ENCODE measurements around the gene CLEC10A.
"Not testable (repeated sequence)": the region's sequence is repeated elsewhere in the genome, so short reads cannot be mapped to it uniquely, and the experiment has no call there.

Gene CLEC10A, protein sequence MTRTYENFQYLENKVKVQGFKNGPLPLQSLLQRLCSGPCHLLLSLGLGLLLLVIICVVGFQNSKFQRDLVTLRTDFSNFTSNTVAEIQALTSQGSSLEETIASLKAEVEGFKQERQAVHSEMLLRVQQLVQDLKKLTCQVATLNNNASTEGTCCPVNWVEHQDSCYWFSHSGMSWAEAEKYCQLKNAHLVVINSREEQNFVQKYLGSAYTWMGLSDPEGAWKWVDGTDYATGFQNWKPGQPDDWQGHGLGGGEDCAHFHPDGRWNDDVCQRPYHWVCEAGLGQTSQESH

DNA sequence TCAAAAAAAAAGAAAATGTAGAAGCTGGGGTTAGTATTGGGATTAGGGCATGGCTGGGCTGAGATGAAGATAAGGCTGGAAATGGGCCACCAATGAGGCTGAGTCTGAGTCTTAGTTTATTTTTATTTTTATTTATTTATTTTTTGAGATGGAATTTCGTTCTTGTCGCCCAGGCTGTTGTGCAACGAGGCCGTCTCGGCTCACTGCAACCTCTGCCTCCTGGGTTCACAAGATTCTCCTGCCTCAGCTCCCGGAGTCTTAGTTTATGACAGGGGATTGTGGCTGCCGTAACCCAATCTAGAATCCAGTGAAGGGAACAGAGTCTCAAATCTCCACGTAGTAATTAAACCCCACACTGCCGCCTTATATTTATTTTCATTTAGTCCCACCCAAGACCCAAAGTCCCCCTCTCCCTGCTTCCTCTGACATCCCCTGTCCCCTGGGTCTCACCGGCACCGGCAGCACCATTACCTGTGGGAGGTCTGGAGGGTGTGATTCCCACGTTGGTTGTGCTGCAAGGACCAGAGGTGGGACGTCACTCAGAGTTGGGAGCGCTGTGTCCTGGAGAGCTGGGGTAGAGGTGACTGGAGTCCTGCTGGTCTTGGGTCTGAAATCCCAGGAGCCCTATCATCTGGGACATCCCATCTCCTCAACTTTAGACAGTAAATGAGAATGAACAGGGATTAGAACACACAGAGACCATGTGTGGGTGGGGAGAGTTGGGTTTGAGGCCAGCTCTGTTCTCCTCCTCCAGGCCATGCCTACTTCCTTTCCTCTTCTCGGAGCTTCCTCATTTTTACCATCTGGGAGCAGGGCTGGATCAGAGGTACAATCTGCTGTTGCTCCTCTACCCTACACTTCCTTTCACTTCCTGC lies at the start of gene CLEC10A:
Gene CLEC10A (minus strand): TSS at position 671 of the 875 bp plus-strand sequence. CDS start 1,439 bp downstream, outside the sequence.
- DNase-seq = no peak

GRCh38 chr17:7129311-7129710 lies 49.3 kb upstream of the CLEC10A start:
- DNase-seq = no peak

GRCh38 chr17:7128160-7128559 lies 48.1 kb upstream of the CLEC10A start:
- DNase-seq = no peak

GRCh38 chr17:7127501-7127900 lies 47.5 kb upstream of the CLEC10A start:
- DNase-seq = not testable (repeated sequence)

DNA sequence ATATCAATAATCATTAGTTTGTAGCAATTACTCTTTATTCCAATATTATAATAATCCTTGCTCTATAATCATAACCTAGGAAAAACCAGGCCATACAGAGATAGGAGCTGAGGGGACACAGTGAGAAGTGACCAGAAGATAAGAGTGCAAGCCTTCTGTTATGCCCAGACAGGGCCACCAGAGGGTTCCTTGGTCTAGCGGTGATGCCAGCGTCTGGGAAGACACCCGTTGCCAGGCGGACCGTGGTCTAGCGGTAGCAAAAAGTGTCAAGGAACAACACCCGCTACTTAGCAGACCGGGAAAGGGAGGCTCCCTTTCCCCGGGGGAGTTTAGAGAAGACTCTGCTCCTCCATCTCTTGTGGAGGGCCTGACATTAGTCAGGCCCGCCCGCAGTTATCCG lies 46.3 kb upstream of the CLEC10A start:
- not testable (repeated sequence) for DNase-seq

GRCh38 chr17:7124923-7125322 lies 44.9 kb upstream of the CLEC10A start:
- DNase-seq = no peak

DNA sequence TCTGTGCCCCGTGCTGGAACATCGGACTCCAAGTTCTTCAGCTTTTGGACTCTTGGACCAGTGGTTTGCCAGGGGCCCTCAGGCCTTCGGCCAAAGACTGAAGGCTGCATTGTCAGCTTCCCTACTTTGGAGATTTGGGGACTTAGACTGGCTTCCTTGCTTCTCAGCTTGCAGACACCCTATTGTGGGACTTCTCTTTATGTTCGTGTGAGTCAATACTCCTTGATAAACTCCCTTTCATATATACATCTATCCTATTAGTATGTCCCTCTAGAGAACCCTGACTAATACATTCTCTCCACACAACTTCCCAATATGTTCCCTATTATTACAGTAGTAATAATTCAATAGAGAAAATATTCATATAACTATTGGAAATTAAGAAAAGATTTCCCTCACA lies 43.8 kb upstream of the CLEC10A start:
- no peak for DNase-seq

DNA sequence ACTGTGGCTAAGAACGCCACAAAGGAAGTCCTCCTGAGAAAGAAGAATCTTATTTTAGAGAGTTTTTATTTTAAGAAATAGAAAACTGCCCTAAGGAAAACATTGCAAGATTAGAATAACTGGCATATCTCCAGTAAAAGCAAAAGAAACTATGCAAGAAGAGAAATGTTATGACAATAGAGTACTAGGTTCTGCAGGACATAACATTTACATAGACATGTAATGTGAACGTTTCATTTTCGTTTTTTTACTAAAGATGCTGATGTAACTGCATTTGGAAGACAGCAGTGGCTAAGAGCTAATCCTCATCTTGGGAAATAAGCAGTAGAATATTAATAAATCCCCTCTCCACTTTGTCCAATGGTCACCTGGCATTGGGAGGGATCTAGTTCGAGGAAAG lies 42.3 kb upstream of the CLEC10A start:
- DNase-seq = no peak

DNA sequence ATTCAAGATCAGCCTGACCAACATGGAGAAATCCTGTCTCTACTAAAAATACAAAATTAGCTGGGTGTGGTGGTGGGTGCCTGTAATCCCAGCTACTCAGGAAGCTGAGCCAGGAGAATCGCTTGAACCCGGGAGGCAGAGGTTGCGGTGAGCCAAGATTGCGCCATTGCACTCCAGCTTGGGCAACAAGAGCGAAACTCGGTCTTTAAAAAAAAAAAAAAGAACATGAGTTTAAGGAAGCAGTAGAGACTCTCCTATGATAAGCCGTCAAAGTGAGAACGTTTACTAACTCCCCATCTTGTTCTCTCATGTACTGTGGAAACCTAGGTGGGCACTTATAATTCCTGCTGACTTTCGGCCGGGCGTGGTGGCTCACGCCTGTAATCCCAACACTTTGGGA lies 40.6 kb upstream of the CLEC10A start:
- not testable (repeated sequence) for DNase-seq

- no peak for DNase-seq
These were observed 40.1 kb upstream of the CLEC10A start for GRCh38 chr17:7120123-7120522.

DNA sequence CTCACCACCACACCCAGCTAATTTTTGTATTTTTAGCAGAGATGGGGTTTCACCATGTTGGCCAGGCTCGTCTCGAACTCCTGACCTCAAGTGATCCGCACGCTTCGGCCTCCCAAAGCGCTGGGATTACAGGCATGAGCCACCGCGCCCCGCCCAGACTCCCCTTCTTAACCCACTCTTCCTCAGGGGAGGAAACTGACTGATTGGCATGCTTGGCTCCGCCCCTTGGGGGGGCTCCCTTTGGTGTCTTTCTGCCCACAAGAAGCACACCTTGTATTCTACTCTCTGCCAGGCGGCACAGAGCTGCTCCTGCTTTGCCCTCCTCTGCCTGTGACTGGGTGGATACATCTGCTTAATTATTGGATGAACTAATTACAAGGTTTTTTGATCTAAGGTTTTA lies 39.3 kb upstream of the CLEC10A start:
- DNase-seq = no peak

- no peak for DNase-seq
These were observed 35.0 kb upstream of the CLEC10A start for GRCh38 chr17:7114875-7115614.

- no peak for DNase-seq
These were observed 34.3 kb upstream of the CLEC10A start, which contains the start of gene ASGR2 for GRCh38 chr17:7114241-7114874. TSS of gene ASGR2 (minus strand) at chr17:7114822. CDS start at chr17:7114240, 582 bp downstream.

GRCh38 chr17:7113273-7114071 lies 33.4 kb upstream of the CLEC10A start:
- no peak for DNase-seq

DNA sequence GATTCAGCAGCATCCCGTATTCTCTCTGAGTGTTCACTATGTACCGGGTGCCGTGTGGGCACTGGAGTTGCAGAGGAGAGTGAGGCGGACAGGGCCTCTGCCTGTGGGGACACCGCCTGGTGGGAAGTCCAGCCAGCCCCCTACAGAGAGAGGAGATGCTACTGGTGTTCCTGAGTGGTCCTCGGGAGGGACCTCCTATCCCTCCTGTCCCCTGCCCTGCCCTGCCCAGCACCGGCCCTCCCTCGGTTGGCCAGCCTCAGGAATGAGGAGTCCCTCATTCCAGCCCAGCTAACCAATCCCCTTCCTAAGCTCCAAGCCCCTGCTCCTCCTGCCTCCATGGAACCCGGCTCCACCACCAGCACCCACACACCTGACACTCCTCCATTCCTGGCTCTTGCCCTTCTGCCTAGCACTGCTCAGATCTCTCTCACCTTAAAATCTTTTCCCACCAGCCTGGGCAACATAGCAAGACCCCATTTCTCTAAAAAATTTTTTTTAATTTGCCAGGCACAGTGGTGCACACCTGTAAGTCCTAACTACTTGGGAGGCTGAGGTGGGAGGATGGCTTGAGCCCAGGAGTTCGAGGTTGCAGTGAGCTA lies 32.6 kb upstream of the CLEC10A start:
- no peak for DNase-seq

- no peak for DNase-seq
These were observed 31.9 kb upstream of the CLEC10A start for GRCh38 chr17:7111784-7112509.

- DNase-seq = no peak
These were observed 30.7 kb upstream of the CLEC10A start for GRCh38 chr17:7110617-7111306.

- no peak for DNase-seq
These were observed 29.6 kb upstream of the CLEC10A start for GRCh38 chr17:7109461-7110322.

DNA sequence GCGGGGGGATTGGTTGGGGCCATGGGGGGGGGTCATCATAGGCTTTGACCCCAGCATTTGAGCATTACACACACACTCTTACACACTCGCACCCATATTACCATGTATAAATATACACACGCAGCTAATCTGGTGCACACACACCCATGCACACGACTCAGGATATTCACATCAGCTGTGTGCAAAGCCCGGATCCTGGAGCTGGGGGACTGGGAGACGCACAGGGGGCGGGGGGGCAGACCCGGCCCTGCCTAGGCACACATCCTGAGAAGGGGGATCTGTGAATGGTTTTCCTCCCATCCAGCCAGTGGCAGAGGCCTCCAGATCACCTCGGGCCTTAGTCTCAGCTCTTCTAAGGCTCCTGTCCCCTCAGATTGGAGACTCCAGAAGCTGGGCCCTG lies 28.9 kb upstream of the CLEC10A start:
- DNase-seq = no peak

All from SHP77 (cell line).